ENCODE data around the gene CLEC11A. TPM values are rescaled to one million over a fixed set of nuclear protein-coding genes. Genes with fewer than 3 reads are reported as not detected.
"Not testable (repeated sequence)": the region's sequence is repeated elsewhere in the genome, so short reads cannot be mapped to it uniquely, and the experiment has no call there.

CLEC11A gene
- polyA plus RNA-seq, 4 donors = 1.4 to 11.4 (median 4.7) TPM; not detected in 1

- H3K27me3 ChIP-seq (ENCODE audit: control insufficient read depth in 3 of 3, insufficient read depth in 3 of 3, low read length in 3 of 3) = peaks cover 0 to 4% (median 0%) of the 10 kb centered on the region in 3 donors
- no peak overlapping the region for H3K4me3 ChIP-seq (ENCODE audit: low read depth in 1 of 3, low read length in 3 of 3)
- no peak overlapping the region for H3K27ac ChIP-seq (ENCODE audit: low read depth in 1 of 3, low read length in 2 of 3)
- WGBS, 3 donors = 72 to 80% (median 78%) methylated on average over 4 of the region's 4 CpGs
- no peak for DNase-seq
- H3K9me3 ChIP-seq (ENCODE audit: control insufficient read depth in 2 of 2, insufficient read depth in 1 of 2, low read depth in 1 of 2, low read length in 1 of 2) = no peaks in the 10 kb centered on the region
- FAIRE-seq = no peak
- H3K4me1 ChIP-seq (ENCODE audit: control insufficient read depth in 3 of 3, insufficient read depth in 2 of 3, low read depth in 1 of 3, low read length in 2 of 3) = no peaks in the 10 kb centered on the region
- H3K36me3 ChIP-seq (ENCODE audit: control insufficient read depth in 3 of 3, insufficient read depth in 2 of 3, low read depth in 1 of 3, low read length in 3 of 3) = no peaks in the 10 kb centered on the region
These were observed 30.7 kb downstream of the CLEC11A start for GRCh38 chr19:50753879-50754278.

GRCh38 chr19:50756244-50756643 lies 33.1 kb downstream of the CLEC11A start:
- 68 to 75% (median 72%) methylated on average over 8 of the region's 8 CpGs for WGBS, 3 donors
- not testable (repeated sequence) for H3K27me3 ChIP-seq (ENCODE audit: control insufficient read depth in 3 of 3, insufficient read depth in 3 of 3, low read length in 3 of 3); FAIRE-seq

GRCh38 chr19:50757624-50758023 lies 34.5 kb downstream of the CLEC11A start:
- not testable (repeated sequence) for H3K27ac ChIP-seq (ENCODE audit: low read depth in 1 of 3, low read length in 2 of 3); DNase-seq; H3K9me3 ChIP-seq (ENCODE audit: control insufficient read depth in 2 of 2, insufficient read depth in 1 of 2, low read depth in 1 of 2, low read length in 1 of 2); H3K4me1 ChIP-seq (ENCODE audit: control insufficient read depth in 3 of 3, insufficient read depth in 2 of 3, low read depth in 1 of 3, low read length in 2 of 3); H3K4me3 ChIP-seq (ENCODE audit: low read depth in 1 of 3, low read length in 3 of 3); FAIRE-seq; H3K27me3 ChIP-seq (ENCODE audit: control insufficient read depth in 3 of 3, insufficient read depth in 3 of 3, low read length in 3 of 3); H3K36me3 ChIP-seq (ENCODE audit: control insufficient read depth in 3 of 3, insufficient read depth in 2 of 3, low read depth in 1 of 3, low read length in 3 of 3)
- WGBS, 3 donors = 91 to 100% (median 93%) methylated on average over 3 of the region's 3 CpGs

More at GRCh38 chr19:50756244-50756643, 33.1 kb downstream of the CLEC11A start:
- H3K36me3 ChIP-seq (ENCODE audit: control insufficient read depth in 3 of 3, insufficient read depth in 2 of 3, low read depth in 1 of 3, low read length in 3 of 3); H3K4me3 ChIP-seq (ENCODE audit: low read depth in 1 of 3, low read length in 3 of 3); DNase-seq; H3K27ac ChIP-seq (ENCODE audit: low read depth in 1 of 3, low read length in 2 of 3); H3K4me1 ChIP-seq (ENCODE audit: control insufficient read depth in 3 of 3, insufficient read depth in 2 of 3, low read depth in 1 of 3, low read length in 2 of 3); H3K9me3 ChIP-seq (ENCODE audit: control insufficient read depth in 2 of 2, insufficient read depth in 1 of 2, low read depth in 1 of 2, low read length in 1 of 2): not testable (repeated sequence)

- not testable (repeated sequence) for FAIRE-seq
- 76 to 87% (median 84%) methylated on average over 9 to 18 of the region's 18 CpGs for WGBS, 3 donors
These were observed 35.9 kb downstream of the CLEC11A start for GRCh38 chr19:50759076-50759475.

GRCh38 chr19:50759886-50760285 lies 36.7 kb downstream of the CLEC11A start:
- H3K4me3 ChIP-seq (ENCODE audit: low read depth in 1 of 3, low read length in 3 of 3) = no peak overlapping the region
- peaks cover 0 to 1% (median 0%) of the 10 kb centered on the region in 3 donors for H3K27me3 ChIP-seq (ENCODE audit: control insufficient read depth in 3 of 3, insufficient read depth in 3 of 3, low read length in 3 of 3)
- H3K4me1 ChIP-seq (ENCODE audit: control insufficient read depth in 3 of 3, insufficient read depth in 2 of 3, low read depth in 1 of 3, low read length in 2 of 3) = no peaks in the 10 kb centered on the region
- 70 to 80% (median 79%) methylated on average over 4 of the region's 4 CpGs for WGBS, 3 donors
- H3K27ac ChIP-seq (ENCODE audit: low read depth in 1 of 3, low read length in 2 of 3) = no peak overlapping the region
- FAIRE-seq = no peak
- no peaks in the 10 kb centered on the region for H3K36me3 ChIP-seq (ENCODE audit: control insufficient read depth in 3 of 3, insufficient read depth in 2 of 3, low read depth in 1 of 3, low read length in 3 of 3)
- H3K9me3 ChIP-seq (ENCODE audit: control insufficient read depth in 2 of 2, insufficient read depth in 1 of 2, low read depth in 1 of 2, low read length in 1 of 2) = no peaks in the 10 kb centered on the region
- DNase-seq = no peak

More at GRCh38 chr19:50759076-50759475, 35.9 kb downstream of the CLEC11A start:
- not testable (repeated sequence) for H3K27ac ChIP-seq (ENCODE audit: low read depth in 1 of 3, low read length in 2 of 3); H3K27me3 ChIP-seq (ENCODE audit: control insufficient read depth in 3 of 3, insufficient read depth in 3 of 3, low read length in 3 of 3); H3K36me3 ChIP-seq (ENCODE audit: control insufficient read depth in 3 of 3, insufficient read depth in 2 of 3, low read depth in 1 of 3, low read length in 3 of 3); DNase-seq; H3K9me3 ChIP-seq (ENCODE audit: control insufficient read depth in 2 of 2, insufficient read depth in 1 of 2, low read depth in 1 of 2, low read length in 1 of 2); H3K4me1 ChIP-seq (ENCODE audit: control insufficient read depth in 3 of 3, insufficient read depth in 2 of 3, low read depth in 1 of 3, low read length in 2 of 3); H3K4me3 ChIP-seq (ENCODE audit: low read depth in 1 of 3, low read length in 3 of 3)

GRCh38 chr19:50761501-50761900 lies 38.3 kb downstream of the CLEC11A start:
- H3K9me3 ChIP-seq (ENCODE audit: control insufficient read depth in 2 of 2, insufficient read depth in 1 of 2, low read depth in 1 of 2, low read length in 1 of 2); H3K27ac ChIP-seq (ENCODE audit: low read depth in 1 of 3, low read length in 2 of 3); H3K36me3 ChIP-seq (ENCODE audit: control insufficient read depth in 3 of 3, insufficient read depth in 2 of 3, low read depth in 1 of 3, low read length in 3 of 3); H3K4me3 ChIP-seq (ENCODE audit: low read depth in 1 of 3, low read length in 3 of 3); H3K27me3 ChIP-seq (ENCODE audit: control insufficient read depth in 3 of 3, insufficient read depth in 3 of 3, low read length in 3 of 3); DNase-seq; H3K4me1 ChIP-seq (ENCODE audit: control insufficient read depth in 3 of 3, insufficient read depth in 2 of 3, low read depth in 1 of 3, low read length in 2 of 3); FAIRE-seq: not testable (repeated sequence)
- 46 to 64% (median 52%) methylated on average over 3 of the region's 3 CpGs for whole genome bisulfite sequencing, 3 donors

- H3K9me3 ChIP-seq (ENCODE audit: control insufficient read depth in 2 of 2, insufficient read depth in 1 of 2, low read depth in 1 of 2, low read length in 1 of 2); H3K4me1 ChIP-seq (ENCODE audit: control insufficient read depth in 3 of 3, insufficient read depth in 2 of 3, low read depth in 1 of 3, low read length in 2 of 3); DNase-seq; H3K27me3 ChIP-seq (ENCODE audit: control insufficient read depth in 3 of 3, insufficient read depth in 3 of 3, low read length in 3 of 3); H3K27ac ChIP-seq (ENCODE audit: low read depth in 1 of 3, low read length in 2 of 3); H3K36me3 ChIP-seq (ENCODE audit: control insufficient read depth in 3 of 3, insufficient read depth in 2 of 3, low read depth in 1 of 3, low read length in 3 of 3); H3K4me3 ChIP-seq (ENCODE audit: low read depth in 1 of 3, low read length in 3 of 3); FAIRE-seq: not testable (repeated sequence)
- WGBS, 3 donors = 76 to 82% (median 79%) methylated on average over 9 to 12 of the region's 13 CpGs
These were observed 40.4 kb downstream of the CLEC11A start for GRCh38 chr19:50763521-50763920.

- FAIRE-seq = no peak
- no peak overlapping the region for H3K4me3 ChIP-seq (ENCODE audit: low read depth in 1 of 3, low read length in 3 of 3)
- H3K9me3 ChIP-seq (ENCODE audit: control insufficient read depth in 2 of 2, insufficient read depth in 1 of 2, low read depth in 1 of 2, low read length in 1 of 2) = no peaks in the 10 kb centered on the region
- no peaks in the 10 kb centered on the region for H3K36me3 ChIP-seq (ENCODE audit: control insufficient read depth in 3 of 3, insufficient read depth in 2 of 3, low read depth in 1 of 3, low read length in 3 of 3)
- no peak overlapping the region for H3K27ac ChIP-seq (ENCODE audit: low read depth in 1 of 3, low read length in 2 of 3)
- no peaks in the 10 kb centered on the region for H3K27me3 ChIP-seq (ENCODE audit: control insufficient read depth in 3 of 3, insufficient read depth in 3 of 3, low read length in 3 of 3)
- WGBS, 3 donors = 67 to 76% (median 75%) methylated on average over 7 of the region's 7 CpGs
- DNase-seq = no peak
- H3K4me1 ChIP-seq (ENCODE audit: control insufficient read depth in 3 of 3, insufficient read depth in 2 of 3, low read depth in 1 of 3, low read length in 2 of 3) = no peaks in the 10 kb centered on the region
These were observed 41.2 kb downstream of the CLEC11A start for GRCh38 chr19:50764409-50764808.

GRCh38 chr19:50766746-50767145 lies 43.6 kb downstream of the CLEC11A start:
- H3K4me1 ChIP-seq (ENCODE audit: control insufficient read depth in 3 of 3, insufficient read depth in 2 of 3, low read depth in 1 of 3, low read length in 2 of 3); H3K27me3 ChIP-seq (ENCODE audit: control insufficient read depth in 3 of 3, insufficient read depth in 3 of 3, low read length in 3 of 3); H3K27ac ChIP-seq (ENCODE audit: low read depth in 1 of 3, low read length in 2 of 3); FAIRE-seq; H3K9me3 ChIP-seq (ENCODE audit: control insufficient read depth in 2 of 2, insufficient read depth in 1 of 2, low read depth in 1 of 2, low read length in 1 of 2); H3K36me3 ChIP-seq (ENCODE audit: control insufficient read depth in 3 of 3, insufficient read depth in 2 of 3, low read depth in 1 of 3, low read length in 3 of 3); DNase-seq; H3K4me3 ChIP-seq (ENCODE audit: low read depth in 1 of 3, low read length in 3 of 3): not testable (repeated sequence)
- WGBS, 3 donors = 80 to 83% (median 82%) methylated on average over 9 to 12 of the region's 12 CpGs
